Measurements from ENCODE around the gene HPGDS. TPM values are rescaled to one million over a fixed set of nuclear protein-coding genes. Genes with fewer than 3 reads are reported as not detected.
A peak's percentile ranks its signal among the peaks of the same experiment; 100 is the strongest.
"Not testable (repeated sequence)": the region's sequence is repeated elsewhere in the genome, so short reads cannot be mapped to it uniquely, and the experiment has no call there.

The HPGDS gene
- total RNA-seq, 2 experiments from 2014 or later: not detected

DNA sequence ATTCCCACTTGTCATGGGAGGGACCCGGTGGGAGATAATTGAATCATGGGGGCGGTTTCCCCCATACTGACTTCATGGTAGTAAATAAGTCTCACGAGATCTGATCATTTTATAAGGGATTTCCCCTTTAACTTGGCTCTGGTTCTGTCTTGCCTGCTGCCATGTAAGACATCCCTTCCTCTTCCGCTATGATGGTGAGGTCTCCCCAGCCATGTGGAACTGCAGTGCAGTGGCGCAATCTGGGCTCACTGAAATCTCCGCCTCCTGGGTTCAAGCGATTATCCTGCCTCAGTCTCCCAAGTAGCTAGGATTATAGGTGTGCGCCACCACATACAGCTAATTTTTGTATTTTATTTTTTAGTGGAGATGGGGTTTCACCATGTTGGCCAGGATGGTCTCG lies 2.9 kb downstream of the HPGDS start:
- ChIA-PET POLR2A (interaction anchor here (0.6 to 0.7 kb wide), 2 partner anchors 20 to 132 kb away, joined by 3 read pairs; partner anchors contain the start of gene SMARCAD1), CTCF (interaction anchor here (1.0 kb wide), 2 partner anchors 9 to 12 kb away, joined by 3 read pairs; no protein-coding TSS in a partner anchor)

DNA sequence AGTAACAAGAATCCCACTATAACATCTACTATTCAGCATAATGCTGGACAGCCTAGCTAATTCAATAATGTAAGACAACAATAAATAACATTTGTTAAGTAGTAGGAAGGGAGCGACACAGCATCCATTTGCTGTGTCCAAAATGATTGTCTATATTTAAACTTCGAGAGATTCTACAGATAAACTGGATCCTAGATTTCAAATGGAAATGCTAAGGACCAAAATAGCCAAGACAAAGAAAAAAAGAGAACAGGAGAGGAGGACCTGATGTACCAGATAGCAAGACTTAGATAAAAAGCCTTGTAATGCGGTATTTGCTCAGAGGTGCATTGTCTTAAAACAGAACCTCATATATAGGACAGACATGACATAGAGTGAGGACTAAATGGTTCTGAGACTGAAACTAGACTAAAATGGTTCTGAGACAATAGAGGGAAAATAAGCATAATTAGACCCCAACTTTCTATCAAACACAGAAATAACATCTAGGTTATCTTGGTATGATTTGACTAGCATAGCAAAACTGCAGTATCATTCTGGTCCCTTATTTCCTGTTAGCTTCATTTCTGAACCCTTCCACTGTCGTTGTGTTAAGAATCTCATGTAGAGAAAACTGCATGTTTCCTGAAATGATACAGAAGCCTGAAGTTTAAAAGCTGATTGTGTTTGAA lies 3.8 kb downstream of the HPGDS start:
- no peaks in the 10 kb centered on the region for H3K9me3 Mint-ChIP-seq (ENCODE audit: insufficient read depth)
- ChIA-PET POLR2A (interaction anchor here (0.7 kb wide), 1 partner anchor 21 kb away, joined by 3 read pairs; no protein-coding TSS in a partner anchor), CTCF (interaction anchor here (1.0 kb wide), 2 partner anchors 10 to 13 kb away, joined by 3 read pairs; no protein-coding TSS in a partner anchor)
- peak overlapping the region; percentile 42 for H3K4me3 Mint-ChIP-seq
- peaks cover 12% of the 10 kb centered on the region for H3K4me1 Mint-ChIP-seq (ENCODE audit: low read depth)
- H3K27ac Mint-ChIP-seq: peak overlapping the region; percentile 77
- DNase-seq: no peak
- ATAC-seq: no peak
- H3K36me3 Mint-ChIP-seq (ENCODE audit: low read depth): no peaks in the 10 kb centered on the region
- H3K27me3 Mint-ChIP-seq (ENCODE audit: low read depth): no peaks in the 10 kb centered on the region

More for the DNA sequence above, 2.9 kb downstream of the HPGDS start:
- H3K36me3 Mint-ChIP-seq (ENCODE audit: low read depth): no peaks in the 10 kb centered on the region
- H3K27me3 Mint-ChIP-seq (ENCODE audit: low read depth): no peaks in the 10 kb centered on the region
- H3K4me3 Mint-ChIP-seq: peak overlapping the region; percentile 47
- no peak for ATAC-seq
- H3K9me3 Mint-ChIP-seq (ENCODE audit: insufficient read depth): no peaks in the 10 kb centered on the region
- DNase-seq: no peak
- H3K4me1 Mint-ChIP-seq (ENCODE audit: low read depth): peaks cover 12% of the 10 kb centered on the region
- peak overlapping the region; percentile 51 for H3K27ac Mint-ChIP-seq

DNA sequence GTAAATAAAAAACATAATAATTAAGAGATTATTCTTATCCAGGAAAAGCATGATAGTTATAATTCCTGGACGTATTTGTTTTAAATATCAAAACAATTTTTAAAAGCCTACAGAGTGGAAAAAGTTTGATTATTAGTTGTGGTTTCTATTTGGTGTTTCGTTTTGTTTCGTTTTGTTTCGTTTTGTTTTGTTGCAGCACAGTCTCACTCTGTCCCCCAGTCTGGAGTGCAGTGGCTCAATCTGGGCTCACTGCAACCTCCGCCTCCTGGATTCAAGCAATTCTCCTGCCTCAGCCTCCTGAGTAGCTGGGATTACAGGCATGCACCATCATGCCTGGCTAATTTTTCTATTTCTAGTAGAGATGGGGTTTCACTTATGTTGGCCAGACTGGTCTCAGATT lies 5.8 kb downstream of the HPGDS start:
- CTCF ChIA-PET: interaction anchor here (1.1 kb wide), 1 partner anchor 10 kb away, joined by 4 read pairs; no protein-coding TSS in a partner anchor
- H3K4me3 Mint-ChIP-seq; H3K9me3 Mint-ChIP-seq (ENCODE audit: insufficient read depth); ATAC-seq; H3K36me3 Mint-ChIP-seq (ENCODE audit: low read depth); H3K27ac Mint-ChIP-seq; H3K27me3 Mint-ChIP-seq (ENCODE audit: low read depth); DNase-seq; POLR2A ChIA-PET: not testable (repeated sequence)
- peaks cover 12% of the 10 kb centered on the region for H3K4me1 Mint-ChIP-seq (ENCODE audit: low read depth)

DNA sequence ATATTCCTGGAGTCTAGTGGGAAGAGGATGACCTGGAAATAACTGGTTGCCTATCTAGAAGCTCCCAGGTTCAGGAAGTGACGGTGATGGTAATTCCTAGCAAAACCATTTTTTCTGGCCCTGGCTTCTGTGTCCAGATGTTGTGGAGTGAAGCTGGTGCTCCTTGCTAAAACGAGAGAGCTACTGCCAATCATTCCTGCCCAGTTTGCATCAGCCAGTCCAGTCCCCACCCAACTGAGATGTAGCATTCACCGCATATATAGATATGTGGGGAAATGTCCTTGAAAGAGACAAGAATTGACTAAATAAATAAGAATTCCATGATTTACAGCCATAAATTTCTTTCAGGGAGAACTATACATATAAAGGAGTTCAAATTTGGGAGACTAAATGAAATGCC lies 6.3 kb downstream of the HPGDS start:
- H3K9me3 Mint-ChIP-seq (ENCODE audit: insufficient read depth): no peaks in the 10 kb centered on the region
- ChIA-PET POLR2A (no interaction called here), CTCF (interaction anchor here (1.1 kb wide), 1 partner anchor 11 kb away, joined by 4 read pairs; no protein-coding TSS in a partner anchor)
- H3K27ac Mint-ChIP-seq: no peak overlapping the region
- no peak overlapping the region for H3K4me3 Mint-ChIP-seq
- peaks cover 12% of the 10 kb centered on the region for H3K4me1 Mint-ChIP-seq (ENCODE audit: low read depth)
- DNase-seq (no peak), ATAC-seq (no peak)
- H3K36me3 Mint-ChIP-seq (ENCODE audit: low read depth): no peaks in the 10 kb centered on the region
- no peaks in the 10 kb centered on the region for H3K27me3 Mint-ChIP-seq (ENCODE audit: low read depth)

DNA sequence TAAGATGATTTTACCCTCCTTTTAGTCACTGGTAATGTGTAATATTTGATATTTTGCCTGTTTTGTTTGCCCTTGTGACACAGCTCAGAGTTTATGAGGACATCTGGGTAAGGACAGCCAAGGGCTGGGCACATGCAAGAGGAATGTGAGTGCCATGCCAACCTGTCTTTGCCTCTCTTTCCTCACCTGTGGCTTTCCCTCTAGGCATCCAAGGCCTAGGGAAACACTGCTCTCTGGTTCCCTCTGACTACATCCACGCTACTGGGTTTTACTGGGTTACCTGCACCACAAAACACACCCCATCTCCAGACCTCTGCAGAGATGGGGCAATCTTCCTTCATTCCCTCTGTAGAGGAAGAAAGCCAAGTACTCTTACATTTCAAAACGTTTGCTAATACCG lies 7.7 kb downstream of the HPGDS start:
- ATAC-seq (no peak), DNase-seq (no peak)
- Mint-ChIP-seq H3K27me3 (ENCODE audit: low read depth) (peaks cover 3% of the 10 kb centered on the region), H3K9me3 (ENCODE audit: insufficient read depth) (no peaks in the 10 kb centered on the region), H3K4me1 (ENCODE audit: low read depth) (peaks cover 12% of the 10 kb centered on the region), H3K27ac (no peak overlapping the region), H3K4me3 (no peak overlapping the region), H3K36me3 (ENCODE audit: low read depth) (no peaks in the 10 kb centered on the region)
- CTCF ChIA-PET: no interaction called here
- POLR2A ChIA-PET: no interaction called here

DNA sequence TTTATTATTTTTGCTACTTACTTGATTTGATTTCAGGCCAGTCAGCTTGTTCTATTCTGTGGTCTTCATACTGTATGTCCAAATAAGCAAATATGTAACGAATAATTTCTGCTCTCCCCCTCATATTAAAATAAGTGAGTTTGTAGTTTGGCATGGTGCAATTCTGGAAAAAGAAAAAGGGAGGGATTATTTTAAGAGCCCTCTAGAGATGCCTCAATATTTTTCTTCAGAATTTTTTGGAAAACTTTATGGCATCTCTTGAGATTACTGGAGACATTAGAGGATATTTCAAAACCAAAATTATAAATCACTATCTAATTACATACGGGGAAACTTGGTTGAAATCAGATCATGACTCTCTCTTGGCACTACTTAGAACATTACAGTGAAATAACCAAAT lies 8.2 kb downstream of the HPGDS start:
- CTCF ChIA-PET: interaction anchor here (0.9 kb wide), 1 partner anchor 73 kb away, joined by 3 read pairs; no protein-coding TSS in a partner anchor
- Mint-ChIP-seq H3K27ac (no peak overlapping the region), H3K36me3 (ENCODE audit: low read depth) (no peaks in the 10 kb centered on the region), H3K4me3 (no peak overlapping the region), H3K9me3 (ENCODE audit: insufficient read depth) (no peaks in the 10 kb centered on the region), H3K4me1 (ENCODE audit: low read depth) (peaks cover 8% of the 10 kb centered on the region), H3K27me3 (ENCODE audit: low read depth) (peaks cover 5% of the 10 kb centered on the region)
- POLR2A ChIA-PET: no interaction called here
- no peak for ATAC-seq
- no peak for DNase-seq

DNA sequence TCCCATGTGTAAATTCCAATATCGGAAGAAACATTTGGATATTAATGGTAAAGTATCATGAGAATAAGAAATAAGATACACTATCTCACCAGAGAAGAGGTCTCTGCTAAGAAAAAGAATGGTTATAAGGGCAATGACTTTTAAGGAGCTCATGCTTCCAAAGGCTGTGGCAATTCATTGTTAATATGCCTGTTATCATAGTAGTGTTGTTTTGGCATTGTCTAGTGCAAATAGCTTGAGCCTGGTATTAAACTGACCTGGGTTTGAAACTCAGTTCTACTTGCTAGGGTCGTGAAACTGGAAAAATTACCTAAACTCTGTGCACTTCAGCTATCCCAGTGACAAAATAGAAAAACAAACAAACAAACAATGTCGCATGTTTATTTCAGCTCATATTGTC lies 8.8 kb downstream of the HPGDS start:
- Mint-ChIP-seq H3K9me3 (ENCODE audit: insufficient read depth) (no peaks in the 10 kb centered on the region), H3K27ac (no peak overlapping the region), H3K4me1 (ENCODE audit: low read depth) (peaks cover 4% of the 10 kb centered on the region), H3K36me3 (ENCODE audit: low read depth) (no peaks in the 10 kb centered on the region), H3K4me3 (no peak overlapping the region), H3K27me3 (ENCODE audit: low read depth) (peaks cover 5% of the 10 kb centered on the region)
- ChIA-PET CTCF (interaction anchor here (0.9 kb wide), 1 partner anchor 73 kb away, joined by 3 read pairs; no protein-coding TSS in a partner anchor), POLR2A (no interaction called here)
- ATAC-seq (no peak), DNase-seq (no peak)

DNA sequence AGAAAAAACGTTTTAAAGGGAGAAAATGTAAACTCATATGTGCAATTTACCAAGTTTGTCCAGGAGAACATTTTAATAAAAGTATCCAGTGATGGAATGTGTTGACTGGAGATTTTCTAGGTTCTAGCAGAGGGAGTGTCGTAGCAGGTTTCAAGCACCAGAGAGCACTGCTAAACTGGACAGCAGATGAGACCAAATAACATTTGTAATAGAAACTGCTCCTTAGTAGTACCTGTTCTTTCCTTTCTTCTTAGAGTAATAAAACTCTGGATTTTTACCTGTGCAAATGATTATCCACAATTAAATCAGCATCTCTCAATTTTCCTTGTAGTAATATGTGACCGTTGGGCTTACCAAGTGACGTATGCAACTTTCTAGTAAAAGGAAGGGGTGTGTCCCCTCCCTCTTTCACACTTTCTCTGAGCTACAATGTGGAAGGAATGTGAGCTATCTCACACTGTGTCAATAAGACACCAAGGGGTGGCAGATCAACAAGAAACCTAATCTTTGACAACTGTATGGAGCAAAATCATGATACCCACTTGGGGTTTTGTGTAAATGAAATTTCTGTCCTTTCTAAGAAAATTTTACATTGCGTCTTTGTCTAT lies 9.5 kb downstream of the HPGDS start:
- CTCF ChIA-PET: no interaction called here
- no peaks in the 10 kb centered on the region for H3K36me3 Mint-ChIP-seq (ENCODE audit: low read depth)
- H3K4me1 Mint-ChIP-seq (ENCODE audit: low read depth): no peaks in the 10 kb centered on the region
- no peak for DNase-seq
- no peak overlapping the region for H3K27ac Mint-ChIP-seq
- peaks cover 5% of the 10 kb centered on the region for H3K27me3 Mint-ChIP-seq (ENCODE audit: low read depth)
- H3K9me3 Mint-ChIP-seq (ENCODE audit: insufficient read depth): no peaks in the 10 kb centered on the region
- H3K4me3 Mint-ChIP-seq: no peak overlapping the region
- POLR2A ChIA-PET: no interaction called here
- ATAC-seq: no peak

DNA sequence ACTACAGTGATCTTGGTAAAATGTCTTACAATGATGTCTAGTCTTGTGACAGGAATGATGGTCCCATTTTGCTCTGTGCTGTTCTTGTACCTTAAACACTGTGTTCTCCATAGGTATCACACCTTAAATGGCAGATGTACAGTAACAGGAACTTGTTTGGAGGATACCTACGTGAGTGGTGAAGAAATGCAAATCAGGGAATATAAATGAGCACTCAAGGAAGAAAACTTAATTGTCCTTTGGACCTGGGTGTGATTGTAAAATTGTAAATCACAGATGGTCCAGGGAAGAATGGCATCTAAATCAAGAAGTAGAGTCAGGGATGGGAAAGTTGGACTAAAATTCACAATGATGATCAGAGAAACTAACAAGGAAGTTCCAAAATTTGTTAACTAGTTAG lies 12.7 kb downstream of the HPGDS start:
- ChIA-PET POLR2A (no interaction called here), CTCF (no interaction called here)
- no peak overlapping the region for H3K4me3 Mint-ChIP-seq
- ATAC-seq (no peak), DNase-seq (no peak)
- peaks cover 5% of the 10 kb centered on the region for H3K27me3 Mint-ChIP-seq (ENCODE audit: low read depth)
- H3K36me3 Mint-ChIP-seq (ENCODE audit: low read depth): no peaks in the 10 kb centered on the region
- peaks cover 16% of the 10 kb centered on the region for H3K9me3 Mint-ChIP-seq (ENCODE audit: insufficient read depth)
- H3K27ac Mint-ChIP-seq: no peak overlapping the region
- H3K4me1 Mint-ChIP-seq (ENCODE audit: low read depth): no peaks in the 10 kb centered on the region

DNA sequence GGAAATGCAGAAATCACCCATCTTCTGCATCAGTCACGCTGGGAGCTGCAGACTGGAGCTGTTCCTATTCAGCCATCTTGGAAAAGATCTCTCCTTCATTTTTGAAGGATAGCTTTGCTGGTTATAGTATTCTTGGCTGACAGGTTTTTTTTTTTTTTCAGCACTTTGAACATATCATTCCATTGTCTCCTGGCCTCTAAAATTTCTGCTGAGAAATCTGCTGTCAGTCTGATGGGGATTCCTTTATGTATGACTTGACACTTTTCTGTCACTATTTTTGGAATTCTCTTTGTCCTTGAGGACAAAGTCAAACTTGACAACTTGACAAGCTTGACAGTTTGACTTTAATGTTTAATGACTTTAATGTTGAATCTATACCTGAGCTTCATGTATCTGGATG lies 16.8 kb downstream of the HPGDS start:
- H3K4me1 Mint-ChIP-seq (ENCODE audit: low read depth): no peaks in the 10 kb centered on the region
- no peak for ATAC-seq
- no peaks in the 10 kb centered on the region for H3K36me3 Mint-ChIP-seq (ENCODE audit: low read depth)
- no peak overlapping the region for H3K4me3 Mint-ChIP-seq
- peaks cover 16% of the 10 kb centered on the region for H3K9me3 Mint-ChIP-seq (ENCODE audit: insufficient read depth)
- POLR2A ChIA-PET: interaction anchor here (0.6 kb wide), 1 partner anchor 59 kb away, joined by 3 read pairs; no protein-coding TSS in a partner anchor
- DNase-seq: no peak
- H3K27me3 Mint-ChIP-seq (ENCODE audit: low read depth): peaks cover 3% of the 10 kb centered on the region
- CTCF ChIA-PET: no interaction called here
- H3K27ac Mint-ChIP-seq: no peak overlapping the region

DNA sequence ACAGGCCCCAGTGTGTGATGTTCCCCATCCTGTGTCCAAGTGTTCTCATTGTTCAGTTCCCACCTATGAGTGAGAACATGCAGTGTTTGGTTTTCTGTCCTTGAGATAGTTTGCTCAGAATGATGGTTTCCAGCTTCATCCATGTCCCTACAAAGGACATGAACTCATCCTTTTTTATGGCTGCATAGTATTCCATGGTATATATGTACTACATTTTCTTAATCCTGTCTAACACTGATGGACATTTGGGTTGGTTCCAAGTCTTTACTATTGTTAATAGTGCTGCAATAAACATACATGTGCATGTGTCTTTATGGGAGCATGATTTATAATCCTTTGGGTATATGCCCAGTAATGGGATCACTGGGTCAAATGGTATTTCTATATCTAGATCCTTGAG lies 22.7 kb downstream of the HPGDS start:
- ATAC-seq: not testable (repeated sequence)

DNA sequence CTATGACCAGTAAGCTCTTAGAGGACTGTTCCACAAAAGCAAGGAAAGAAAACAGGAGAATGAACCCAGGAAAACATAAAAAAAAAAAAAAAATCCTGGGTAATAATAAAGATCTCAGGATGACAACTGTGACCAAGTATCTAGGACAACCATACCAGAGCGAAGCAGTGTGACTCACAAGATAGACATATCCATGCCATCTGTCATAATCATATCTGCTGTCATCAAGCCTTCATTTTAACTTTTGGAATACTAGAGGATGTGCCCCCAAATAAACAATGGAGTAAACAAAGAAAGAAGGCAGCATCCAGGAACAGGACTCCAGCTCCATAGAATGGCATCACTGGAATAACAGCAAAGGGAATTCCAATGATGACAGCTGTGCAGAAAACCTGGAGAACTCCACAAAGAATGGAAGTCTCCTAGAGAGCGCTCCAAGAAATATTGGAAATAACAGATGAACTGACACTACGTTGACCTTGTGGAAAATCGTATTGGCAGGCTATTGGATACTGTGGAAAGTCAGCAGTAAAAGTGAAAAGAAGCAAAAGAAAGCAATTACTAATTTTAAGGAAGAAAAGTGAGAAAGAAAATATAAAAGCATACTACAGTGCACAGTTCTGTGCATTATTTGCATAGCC lies 35.3 kb downstream of the HPGDS start:
- H3K4me3 Mint-ChIP-seq: no peak overlapping the region
- H3K4me1 Mint-ChIP-seq (ENCODE audit: low read depth): no peaks in the 10 kb centered on the region
- H3K36me3 Mint-ChIP-seq (ENCODE audit: low read depth): no peaks in the 10 kb centered on the region
- H3K27ac Mint-ChIP-seq: no peak overlapping the region
- ChIA-PET CTCF (no interaction called here), POLR2A (no interaction called here)
- H3K27me3 Mint-ChIP-seq (ENCODE audit: low read depth): no peaks in the 10 kb centered on the region
- no peaks in the 10 kb centered on the region for H3K9me3 Mint-ChIP-seq (ENCODE audit: insufficient read depth)
- DNase-seq: no peak
- no peak for ATAC-seq

More for the DNA sequence above, 22.7 kb downstream of the HPGDS start:
- H3K27ac Mint-ChIP-seq; H3K27me3 Mint-ChIP-seq (ENCODE audit: low read depth); DNase-seq; H3K4me3 Mint-ChIP-seq; POLR2A ChIA-PET; H3K4me1 Mint-ChIP-seq (ENCODE audit: low read depth); H3K9me3 Mint-ChIP-seq (ENCODE audit: insufficient read depth); CTCF ChIA-PET; H3K36me3 Mint-ChIP-seq (ENCODE audit: low read depth): not testable (repeated sequence)
